ENCODE data around the gene PAX7. TPM values are rescaled to one million over a fixed set of nuclear protein-coding genes. Genes with fewer than 3 reads are reported as not detected.
A peak's percentile ranks its signal among the peaks of the same experiment; 100 is the strongest.
"Not testable (repeated sequence)": the region's sequence is repeated elsewhere in the genome, so short reads cannot be mapped to it uniquely, and the experiment has no call there.

Gene PAX7
- not detected for total RNA-seq
- long read RNA-seq, result 0 reads

DNA sequence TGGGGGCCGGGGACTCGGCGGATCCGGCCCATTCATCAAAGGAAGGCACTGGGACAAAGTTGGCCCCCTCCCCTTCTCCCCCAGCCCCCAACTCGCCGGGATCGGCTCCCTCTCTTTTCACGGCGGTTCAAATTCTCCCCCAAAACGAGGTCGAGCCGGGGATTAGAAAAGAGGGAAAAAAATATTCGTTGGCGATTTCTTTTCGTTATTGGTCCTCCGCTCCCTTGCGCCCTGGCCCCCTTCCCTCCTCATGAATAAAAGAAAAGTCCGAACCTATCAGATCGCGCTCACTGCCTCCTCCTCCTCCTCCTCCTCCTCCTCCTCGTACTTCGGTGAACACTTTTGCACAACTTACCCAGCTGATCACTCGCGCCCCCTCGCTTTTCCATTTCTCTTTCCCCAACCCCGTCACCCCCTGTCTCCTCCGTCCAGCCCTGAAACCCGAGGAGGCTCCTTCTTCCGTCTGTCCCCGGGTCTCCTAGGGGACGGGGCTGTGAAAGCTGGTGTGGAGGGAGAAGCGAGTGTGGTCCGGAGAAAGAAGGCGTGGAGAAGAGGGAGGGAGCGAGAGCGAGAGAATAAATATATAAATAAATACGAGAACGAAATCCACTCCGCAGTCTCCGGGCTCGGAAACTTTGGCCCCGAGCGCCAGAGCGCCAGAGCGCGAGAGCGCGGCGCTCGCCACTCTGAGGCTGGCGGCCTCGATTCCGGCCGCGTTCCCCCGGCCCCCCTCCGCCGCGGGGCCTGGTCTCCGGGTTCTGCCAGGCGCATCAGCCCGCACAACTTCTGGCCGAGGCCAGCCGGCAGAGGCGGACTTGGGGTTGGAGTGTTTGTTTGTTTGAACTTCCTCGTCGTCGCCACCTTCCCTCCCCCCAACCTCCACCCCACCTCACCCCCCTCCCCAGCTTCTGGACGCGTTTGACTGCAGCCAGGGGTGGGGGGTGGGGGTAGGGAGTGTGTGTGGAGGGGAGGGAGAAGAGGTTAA is at the start of gene PAX7:
Gene PAX7, plus strand, starts transcription at position 336 of the 985 bp plus-strand sequence. CDS start 758 bp downstream, outside the sequence.
- DNase-seq (no peak), ATAC-seq (ENCODE audit: poor library complexity) (no peak)
- intact Hi-C loops (cut with DNase I), result no loop called here

DNA sequence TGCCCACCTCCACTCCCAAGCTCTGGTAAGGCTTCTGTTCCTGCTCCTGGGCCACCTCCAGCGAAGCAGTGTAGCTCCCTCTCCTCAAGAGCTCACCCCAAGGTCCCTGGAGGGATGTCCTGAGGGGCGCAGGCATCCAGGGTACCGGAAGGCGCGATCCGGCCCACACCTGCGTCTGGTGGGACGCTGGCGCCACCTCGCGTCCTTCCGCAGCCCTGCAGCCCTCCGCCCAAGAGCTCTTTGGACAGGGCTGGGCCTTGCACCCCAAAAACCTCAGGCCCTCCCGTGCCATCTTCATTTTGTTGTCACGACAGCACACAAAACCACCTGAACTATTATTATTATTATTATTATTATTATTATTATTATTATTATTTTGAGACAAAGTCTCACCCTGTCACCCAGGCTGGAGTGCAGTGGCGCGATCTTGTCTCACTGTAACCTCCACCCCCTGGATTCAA is 49.2 kb upstream of the PAX7 start:
- intact Hi-C loops (cut with DNase I), result loop anchor here (10.0 kb wide), 1 partner anchor 1087 kb away; no protein-coding TSS in a partner anchor
- DNase-seq, result no peak
- no peak for ATAC-seq (ENCODE audit: poor library complexity)

DNA sequence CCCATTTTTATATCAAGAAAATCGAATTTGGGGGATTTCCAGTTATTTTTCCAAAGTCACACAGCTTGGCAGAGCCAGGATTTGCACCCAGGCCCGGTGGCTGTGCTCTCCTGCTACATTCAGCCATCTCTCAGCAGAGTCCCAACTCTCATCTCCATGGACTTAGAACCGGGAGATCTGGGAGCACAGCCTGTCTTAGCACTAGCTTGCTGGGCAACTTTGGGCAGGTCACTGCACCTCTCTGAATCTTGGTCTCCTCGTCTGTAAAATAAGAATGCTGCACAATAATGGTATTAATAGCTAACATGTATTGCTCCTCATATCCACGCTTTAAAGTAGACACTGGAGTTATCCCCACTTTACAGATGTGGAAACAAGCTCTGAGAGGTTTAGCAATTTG is 47.8 kb upstream of the PAX7 start:
- intact Hi-C loops (cut with DNase I), result loop anchor here (10.0 kb wide), 1 partner anchor 1088 kb away; no protein-coding TSS in a partner anchor
- no peak for DNase-seq
- no peak for ATAC-seq (ENCODE audit: poor library complexity)

DNA sequence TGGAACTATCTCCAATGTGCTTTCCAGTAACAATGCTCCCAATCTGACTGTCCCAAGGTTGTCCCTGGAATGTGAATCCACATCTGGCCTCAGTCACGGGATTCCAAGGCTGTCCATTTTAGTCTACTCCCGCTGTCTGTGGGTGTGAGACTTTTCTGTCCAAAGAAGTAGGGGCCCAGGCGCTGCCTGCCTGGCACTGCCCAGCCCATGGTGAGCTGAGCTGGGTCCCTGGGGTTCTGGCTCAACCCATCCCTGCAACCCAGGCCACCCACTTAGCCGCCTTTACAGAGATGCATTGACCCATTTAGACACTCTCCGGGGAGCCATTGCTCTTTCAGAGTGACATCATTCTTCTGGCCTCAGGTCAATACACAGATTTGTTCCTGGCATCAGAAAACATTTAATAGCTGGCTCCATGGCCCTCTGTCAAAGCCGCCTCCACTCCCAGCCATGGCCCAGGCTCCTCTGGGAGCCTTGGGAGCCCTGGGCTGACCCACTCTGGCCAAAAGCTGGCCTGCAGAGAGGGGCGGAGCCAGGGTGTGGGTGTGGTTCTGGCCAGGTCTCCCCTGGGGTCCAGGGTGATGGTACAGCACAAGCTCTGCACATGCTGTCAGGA is 47.2 kb upstream of the PAX7 start:
- DNase-seq, result peak; percentile 81
- ATAC-seq (ENCODE audit: poor library complexity), result peak; percentile 88
- intact Hi-C loops (cut with DNase I), result loop anchor here (10.0 kb wide), 1 partner anchor 1089 kb away; no protein-coding TSS in a partner anchor

DNA sequence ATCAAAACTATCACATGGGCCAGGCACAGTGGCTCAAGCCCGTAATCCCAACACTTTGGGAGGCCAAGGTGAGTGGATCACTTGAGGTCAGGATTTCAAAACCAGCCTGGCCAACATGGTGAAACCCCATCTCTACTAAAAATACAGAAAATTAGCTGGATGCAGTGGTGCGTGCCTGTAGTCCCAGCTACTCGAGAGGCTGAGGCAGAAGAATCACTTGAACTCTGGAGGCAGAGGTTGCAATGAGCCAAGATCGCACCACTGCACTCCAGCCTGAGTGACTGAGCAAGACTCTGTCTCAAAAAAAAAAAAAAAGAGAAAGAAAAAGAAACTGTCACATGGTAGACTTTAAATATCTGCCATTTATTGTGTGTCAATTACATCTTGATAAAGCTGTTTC is 44.6 kb upstream of the PAX7 start:
- DNase-seq; ATAC-seq (ENCODE audit: poor library complexity): not testable (repeated sequence)
- intact Hi-C loops (cut with DNase I), result loop anchor here (10.0 kb wide), 1 partner anchor 1091 kb away; no protein-coding TSS in a partner anchor

DNA sequence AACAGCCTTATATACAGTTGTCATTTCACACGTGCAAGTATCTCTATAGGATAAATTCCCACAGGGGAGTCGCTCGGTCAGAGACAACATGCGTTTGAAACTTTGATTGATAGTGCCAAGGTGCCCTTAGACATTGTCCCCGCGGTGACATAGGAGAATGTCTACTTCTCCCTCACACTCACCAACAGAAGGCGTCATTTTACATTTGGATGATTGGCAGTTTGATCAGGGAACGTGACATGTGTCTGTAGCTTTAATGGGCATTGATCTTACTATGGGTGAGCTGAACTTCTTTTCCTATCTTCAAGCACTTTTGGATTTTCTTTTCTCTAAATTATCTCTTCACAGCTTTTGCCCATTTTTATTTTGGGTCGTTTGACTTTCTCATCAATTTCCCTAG is 42.6 kb upstream of the PAX7 start:
- ATAC-seq (ENCODE audit: poor library complexity), result no peak

DNA sequence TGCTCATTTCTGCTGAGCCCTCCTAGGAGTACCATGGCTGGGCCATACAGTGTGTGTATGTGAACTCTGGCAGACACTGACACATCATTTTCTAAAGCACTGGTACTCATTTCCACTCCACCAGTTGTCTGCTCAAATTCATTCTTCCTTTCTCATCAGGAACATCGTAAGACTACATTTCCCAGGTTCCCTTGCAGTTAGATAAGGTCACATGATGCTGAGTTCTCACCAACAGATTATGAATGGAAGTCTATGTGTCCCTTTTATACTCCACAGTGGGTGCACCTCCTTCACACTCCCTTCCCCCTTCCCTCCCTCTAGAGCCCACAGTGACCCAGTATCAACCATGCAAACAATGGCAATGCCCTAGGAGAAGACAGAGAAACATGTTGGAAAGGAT is 38.3 kb upstream of the PAX7 start:
- ATAC-seq (ENCODE audit: poor library complexity), result no peak
- intact Hi-C loops (cut with DNase I), result no loop called here
- DNase-seq, result no peak

More for the DNA sequence above, 42.6 kb upstream of the PAX7 start:
- no peak for DNase-seq
- intact Hi-C loops (cut with DNase I), result loop anchor here (10.0 kb wide), 1 partner anchor 1093 kb away; no protein-coding TSS in a partner anchor

DNA sequence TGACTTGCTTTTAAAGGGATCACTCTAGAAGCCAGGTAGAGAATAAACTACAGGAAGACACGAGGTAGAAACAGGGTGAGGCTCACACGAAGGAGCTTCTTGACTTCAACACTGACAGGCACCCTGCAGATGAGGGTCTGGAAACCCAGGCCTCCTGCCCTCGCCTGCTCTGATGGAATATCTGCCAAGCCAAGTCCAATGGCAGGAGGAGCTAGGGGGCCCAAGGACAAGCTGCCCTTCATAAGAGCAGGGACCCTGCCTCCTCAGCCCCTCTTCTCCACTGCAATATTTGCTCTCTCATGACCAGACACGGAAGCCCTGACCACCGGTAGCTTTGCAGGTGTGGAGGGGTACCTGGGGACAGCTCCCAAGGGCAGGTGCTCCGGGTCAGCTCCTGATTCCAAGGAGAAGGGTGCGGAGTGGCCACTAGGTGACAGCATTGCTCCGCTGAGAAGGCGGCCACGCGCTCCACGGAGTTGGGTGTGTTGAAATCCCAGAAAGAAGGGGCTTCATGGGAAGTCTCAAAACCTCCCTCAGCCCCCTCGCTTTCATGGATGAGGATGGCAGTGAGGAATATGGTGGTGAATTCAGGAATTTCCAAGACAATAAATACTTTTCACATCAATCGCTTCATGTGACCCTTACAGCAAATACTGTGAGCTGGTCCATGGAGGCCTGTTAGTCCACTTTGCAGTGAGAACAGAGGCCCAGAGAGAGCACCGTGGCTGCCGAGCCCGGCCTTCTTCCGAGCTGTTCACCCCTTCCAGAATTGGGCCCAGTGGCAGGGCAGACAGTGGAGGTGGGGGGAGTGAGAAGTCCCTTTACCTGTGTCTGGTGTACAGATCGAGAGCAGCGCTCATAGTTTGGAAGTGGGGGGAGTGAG is 33.2 kb upstream of the PAX7 start:
- DNase-seq, result peak; percentile 69
- peak; percentile 83 for ATAC-seq (ENCODE audit: poor library complexity)

DNA sequence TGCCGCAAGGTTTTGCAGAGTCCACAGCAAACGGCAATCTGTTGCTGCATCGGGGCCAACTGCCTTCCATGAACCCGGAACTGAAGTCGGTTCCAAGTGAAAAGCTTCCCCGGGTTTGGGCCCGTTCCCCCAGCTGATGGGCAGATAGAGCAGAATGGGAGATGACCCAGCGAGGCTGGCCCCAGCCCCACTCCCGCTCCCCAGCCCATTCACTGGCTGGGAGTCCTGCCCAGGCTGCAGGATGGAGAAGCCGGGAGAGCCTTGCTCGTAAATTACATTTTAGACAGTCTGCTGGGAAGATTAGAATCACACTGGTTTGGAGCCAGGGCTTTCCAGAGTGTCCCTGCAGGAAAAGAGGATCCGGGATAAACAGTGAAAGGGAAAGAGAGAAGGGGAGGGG is 31.6 kb upstream of the PAX7 start:
- intact Hi-C loops (cut with DNase I), result no loop called here
- ATAC-seq (ENCODE audit: poor library complexity), result peak; percentile 36
- no peak for DNase-seq

More for the DNA sequence above, 33.2 kb upstream of the PAX7 start:
- intact Hi-C loops (cut with DNase I), result loop anchor here (2.0 kb wide), 1 partner anchor 223 kb away; no protein-coding TSS in a partner anchor

DNA sequence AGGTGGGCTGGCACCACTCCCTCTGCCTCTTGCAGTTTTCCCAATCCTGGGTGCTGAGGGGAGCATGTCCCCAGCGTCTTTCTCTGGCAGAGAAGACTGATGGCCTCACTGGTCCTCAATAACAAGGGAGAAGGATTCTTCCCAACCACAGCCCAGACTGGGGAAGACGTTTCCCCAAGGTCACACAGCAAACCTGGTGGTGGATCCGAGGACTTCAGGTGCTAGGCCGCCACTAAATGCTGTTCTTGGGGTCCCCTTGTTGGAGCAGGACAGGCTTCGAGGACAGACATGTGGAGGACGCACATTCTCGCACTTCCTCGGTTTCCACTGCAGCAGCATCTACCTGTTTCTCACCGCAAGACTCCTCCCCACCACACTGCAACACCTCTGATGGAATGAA is 30.9 kb upstream of the PAX7 start:
- no peak for ATAC-seq (ENCODE audit: poor library complexity)
- intact Hi-C loops (cut with DNase I), result no loop called here

DNA sequence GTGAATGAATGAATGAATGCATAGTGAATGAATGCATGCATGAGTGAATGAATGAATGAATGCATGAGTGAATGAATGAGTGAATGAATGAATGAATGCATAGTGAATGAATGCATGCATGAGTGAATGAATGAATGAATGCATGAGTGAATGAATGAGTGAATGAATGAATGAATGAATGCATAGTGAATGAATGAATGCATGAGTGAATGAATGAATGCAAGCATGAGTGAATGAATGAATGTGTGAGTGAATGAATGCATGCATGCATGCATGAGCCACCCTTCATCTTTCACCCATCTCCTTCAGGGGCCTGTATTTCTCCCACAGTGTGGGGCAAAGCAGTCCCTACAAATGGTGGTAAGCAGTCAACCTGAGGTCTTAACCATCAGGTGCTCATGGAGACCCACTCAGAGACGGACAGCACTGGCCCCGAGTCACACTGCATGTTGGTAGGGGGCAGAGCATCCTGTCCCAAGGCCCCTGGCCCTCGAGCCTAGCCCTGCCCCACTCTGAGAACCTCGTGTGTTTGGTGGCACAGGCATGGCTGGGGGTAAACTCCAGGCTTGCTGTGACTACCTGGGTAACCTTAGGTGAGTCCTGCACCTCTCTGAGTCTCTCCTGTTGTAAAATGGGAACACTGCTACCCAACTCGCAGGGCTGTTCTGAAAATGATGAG is 28.0 kb upstream of the PAX7 start:
- intact Hi-C loops (cut with DNase I), result no loop called here
- DNase-seq (no peak), ATAC-seq (ENCODE audit: poor library complexity) (no peak)

More for the DNA sequence above, 30.9 kb upstream of the PAX7 start:
- DNase-seq, result no peak

DNA sequence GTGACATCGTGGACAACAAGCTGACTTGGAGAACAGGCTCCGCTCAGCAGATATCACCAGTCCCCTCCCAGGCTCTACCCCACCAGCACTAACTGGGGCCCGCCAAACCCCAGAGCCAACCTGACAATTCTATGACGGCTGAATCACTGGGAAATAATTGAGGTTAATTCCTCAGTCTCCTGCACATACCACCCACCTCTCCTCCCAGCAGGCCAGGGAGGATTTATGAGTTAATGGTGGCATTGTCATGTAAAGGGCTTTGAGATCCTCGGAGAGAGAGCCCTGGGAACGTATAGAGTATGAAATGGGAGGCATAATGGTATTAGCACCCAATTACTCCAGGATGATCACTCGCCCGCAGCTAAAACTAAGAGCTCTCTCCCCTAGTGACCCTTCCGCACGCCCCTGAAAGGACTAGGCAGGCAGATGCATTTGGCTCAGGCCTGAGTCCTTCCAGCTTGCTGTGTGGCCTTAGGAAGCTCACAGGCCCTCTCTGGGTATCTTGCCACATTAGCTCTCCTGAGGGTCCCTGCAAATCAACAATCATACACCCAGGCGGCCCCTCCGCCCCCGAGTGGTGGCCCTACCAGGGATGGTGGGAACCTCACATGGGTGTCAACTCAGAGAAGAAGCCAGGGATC is 27.3 kb upstream of the PAX7 start:
- intact Hi-C loops (cut with DNase I), result no loop called here
- DNase-seq, result no peak
- no peak for ATAC-seq (ENCODE audit: poor library complexity)

DNA sequence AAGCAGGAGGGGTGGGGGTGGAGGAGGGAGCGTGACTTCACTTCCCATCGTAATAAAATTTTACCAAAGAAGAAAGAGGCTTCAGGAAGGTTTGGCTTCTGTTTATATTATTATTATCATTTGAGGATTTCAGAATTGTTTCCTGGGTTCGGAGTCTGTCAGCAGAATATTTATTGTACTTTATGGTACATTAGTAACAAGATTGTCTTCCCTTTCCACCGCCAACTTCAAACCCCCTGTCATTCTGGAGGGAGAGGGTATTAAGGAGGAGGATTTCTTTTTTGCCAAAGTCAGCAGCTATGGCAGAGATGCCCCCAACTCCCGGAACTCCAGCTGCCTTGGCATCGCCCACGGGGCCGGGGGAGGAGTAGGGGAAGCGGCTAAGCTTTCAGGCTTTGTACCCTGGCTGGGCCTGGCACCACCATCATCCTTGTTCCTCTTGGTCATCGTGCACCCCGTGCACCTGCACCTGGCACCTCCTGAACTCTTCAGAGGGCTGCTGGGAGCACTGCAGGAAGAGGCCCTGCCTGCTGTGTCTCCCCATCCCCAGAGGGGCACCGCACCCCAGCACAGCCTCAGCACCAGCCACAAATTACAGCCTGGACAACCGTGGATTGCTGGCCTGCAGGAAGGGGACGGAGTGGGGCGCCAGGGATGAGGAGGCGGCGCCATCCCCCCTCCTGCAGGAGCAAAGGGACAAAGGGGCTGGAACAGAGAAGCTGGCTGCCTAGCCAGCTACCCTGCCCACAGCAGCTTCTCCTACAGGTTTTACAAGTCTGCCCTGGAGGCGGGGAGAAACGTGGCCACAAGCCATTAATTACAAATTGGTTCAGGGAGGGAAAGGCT is 24.0 kb upstream of the PAX7 start:
- intact Hi-C loops (cut with DNase I), result no loop called here
- no peak for ATAC-seq (ENCODE audit: poor library complexity)
- no peak for DNase-seq

DNA sequence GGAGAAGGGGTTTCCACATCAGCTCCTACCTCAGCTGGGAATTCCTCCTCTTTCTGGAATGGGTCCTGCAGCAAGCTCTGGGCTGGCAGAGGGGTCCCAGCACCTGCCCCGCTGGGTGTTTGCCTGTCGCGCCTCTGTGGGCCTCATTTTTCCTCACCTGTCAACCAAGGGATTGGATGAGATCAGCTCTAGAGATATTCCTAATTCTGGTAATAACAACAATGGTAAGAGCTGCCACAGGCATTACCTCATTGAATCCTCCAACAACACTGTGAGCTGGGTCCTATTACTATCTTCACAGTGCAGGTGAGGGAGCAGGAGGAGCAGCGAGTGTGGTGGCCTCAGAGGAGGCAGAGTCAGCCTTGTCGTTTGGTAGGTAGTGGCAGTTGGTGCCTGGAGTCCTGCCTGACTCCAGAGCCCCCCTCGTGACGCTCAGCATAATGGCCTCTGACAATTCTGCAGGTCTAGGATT is 23.3 kb upstream of the PAX7 start:
- intact Hi-C loops (cut with DNase I), result no loop called here
- ATAC-seq (ENCODE audit: poor library complexity), result no peak
- DNase-seq, result no peak

DNA sequence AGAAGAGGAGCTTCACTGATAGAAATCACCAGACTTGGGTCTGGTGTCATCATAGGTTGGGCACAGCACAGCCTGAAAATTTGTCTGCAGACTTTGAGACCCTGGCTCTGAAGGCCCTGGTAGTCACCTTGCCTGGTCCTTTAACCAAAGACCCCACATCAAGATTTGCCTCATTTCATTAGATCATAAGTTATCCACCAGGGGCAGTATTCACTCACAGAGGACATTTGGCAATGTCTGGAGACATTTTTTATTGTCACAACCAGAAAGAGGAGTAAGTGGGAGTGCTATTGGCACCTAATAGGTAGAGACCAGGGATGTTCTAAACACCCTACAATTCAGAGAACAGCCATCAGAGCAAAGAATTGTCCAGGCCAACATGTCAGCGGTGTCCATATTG is 22.1 kb upstream of the PAX7 start:
- intact Hi-C loops (cut with DNase I), result no loop called here
- no peak for ATAC-seq (ENCODE audit: poor library complexity)
- DNase-seq, result no peak

DNA sequence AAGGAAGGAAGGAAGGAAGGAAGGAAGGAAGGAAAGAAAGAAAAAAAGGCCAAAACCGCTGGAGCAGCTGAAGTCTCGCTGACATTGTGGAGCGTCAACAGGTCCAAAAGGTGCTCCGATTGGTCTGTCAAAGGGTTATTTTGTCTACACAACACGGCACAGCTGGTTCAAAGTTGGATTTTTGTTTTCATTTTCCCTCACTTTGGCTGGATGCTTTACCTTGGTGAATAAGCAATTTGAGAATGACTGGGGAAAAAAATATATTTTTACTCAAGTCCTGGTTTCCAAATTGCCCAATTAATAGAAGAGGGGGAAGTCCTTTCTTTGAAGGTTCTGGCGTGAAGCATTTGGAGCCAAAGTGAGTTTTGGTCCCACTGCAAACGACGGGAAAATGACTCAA is 19.3 kb upstream of the PAX7 start:
- ATAC-seq (ENCODE audit: poor library complexity) (no peak), DNase-seq (no peak)
- intact Hi-C loops (cut with DNase I), result no loop called here

Data from Right ventricle myocardium superior (tissue), 1 donor.